Nephron (organoid): ENCODE data around the gene MTLN.
"Not testable (repeated sequence)": the region's sequence is repeated elsewhere in the genome, so short reads cannot be mapped to it uniquely, and the experiment has no call there.

Experiments used
- H3K27ac Mint-ChIP-seq, 3 experiments: 2 replicates each; pipeline ENCODE4 v1.8.0; 2020; ENCODE audit warnings: mixed read lengths in 3 of 3, mild to moderate bottlenecking in 2 of 3, moderate library complexity in 1 of 3
- H3K27me3 Mint-ChIP-seq: 2 replicates; pipeline ENCODE4 v1.8.0; 2021; ENCODE audit warnings: low read depth, mild to moderate bottlenecking, moderate library complexity, mixed read lengths
- H3K36me3 Mint-ChIP-seq: 2 replicates; pipeline ENCODE4 v1.8.0; 2020; ENCODE audit warnings: low read depth, mixed read lengths
- H3K4me1 Mint-ChIP-seq: 2 replicates; pipeline ENCODE4 v1.8.0; 2020; ENCODE audit warnings: mixed read lengths
- H3K4me3 Mint-ChIP-seq, 3 experiments: 2 replicates each; pipeline ENCODE4 v1.8.0; 2020; ENCODE audit warnings: mild to moderate bottlenecking in 3 of 3, mixed read lengths in 3 of 3, moderate library complexity in 2 of 3
- H3K9me3 Mint-ChIP-seq: 2 replicates; pipeline ENCODE4 v1.8.0; 2020; ENCODE audit warnings: mixed read lengths
- TF ChIP-seq, protein P1 (sequence below), 3 experiments: fragments of 200-600 bp; sonication (generic); IDR thresholded peaks; one replicate each; pipeline ENCODE4 v1.5.0; 2021; ENCODE audit warnings: antibody characterized with exemption in 3 of 3; ENCODE audit not compliant: unreplicated experiment in 3 of 3

MTLN gene

GRCh38 chr2:110211938-110212858 is at the start of gene MTLN:
MTLN (minus strand) TSS chr2:110212547; CDS start chr2:110212525, 22 bp downstream.
- Mint-ChIP-seq H3K4me1 (no peaks in the 10 kb centered on the region), H3K4me3 (peak within 1 kb of the TSS; percentile 88 to 95 (median 95)), H3K9me3 (peaks cover 6% of the 10 kb centered on the region), H3K27ac (peak within 1 kb of the TSS; percentile 89 to 92 (median 92)), H3K27me3 (peaks cover 9% of the 10 kb centered on the region), H3K36me3 (no peaks in the 10 kb centered on the region)
- TF ChIP-seq, protein P1, sequence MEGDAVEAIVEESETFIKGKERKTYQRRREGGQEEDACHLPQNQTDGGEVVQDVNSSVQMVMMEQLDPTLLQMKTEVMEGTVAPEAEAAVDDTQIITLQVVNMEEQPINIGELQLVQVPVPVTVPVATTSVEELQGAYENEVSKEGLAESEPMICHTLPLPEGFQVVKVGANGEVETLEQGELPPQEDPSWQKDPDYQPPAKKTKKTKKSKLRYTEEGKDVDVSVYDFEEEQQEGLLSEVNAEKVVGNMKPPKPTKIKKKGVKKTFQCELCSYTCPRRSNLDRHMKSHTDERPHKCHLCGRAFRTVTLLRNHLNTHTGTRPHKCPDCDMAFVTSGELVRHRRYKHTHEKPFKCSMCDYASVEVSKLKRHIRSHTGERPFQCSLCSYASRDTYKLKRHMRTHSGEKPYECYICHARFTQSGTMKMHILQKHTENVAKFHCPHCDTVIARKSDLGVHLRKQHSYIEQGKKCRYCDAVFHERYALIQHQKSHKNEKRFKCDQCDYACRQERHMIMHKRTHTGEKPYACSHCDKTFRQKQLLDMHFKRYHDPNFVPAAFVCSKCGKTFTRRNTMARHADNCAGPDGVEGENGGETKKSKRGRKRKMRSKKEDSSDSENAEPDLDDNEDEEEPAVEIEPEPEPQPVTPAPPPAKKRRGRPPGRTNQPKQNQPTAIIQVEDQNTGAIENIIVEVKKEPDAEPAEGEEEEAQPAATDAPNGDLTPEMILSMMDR (IDR thresholded peaks at IDR 0.05; ENCODE audit: unreplicated experiment in 3 of 3) = no peak

DNA sequence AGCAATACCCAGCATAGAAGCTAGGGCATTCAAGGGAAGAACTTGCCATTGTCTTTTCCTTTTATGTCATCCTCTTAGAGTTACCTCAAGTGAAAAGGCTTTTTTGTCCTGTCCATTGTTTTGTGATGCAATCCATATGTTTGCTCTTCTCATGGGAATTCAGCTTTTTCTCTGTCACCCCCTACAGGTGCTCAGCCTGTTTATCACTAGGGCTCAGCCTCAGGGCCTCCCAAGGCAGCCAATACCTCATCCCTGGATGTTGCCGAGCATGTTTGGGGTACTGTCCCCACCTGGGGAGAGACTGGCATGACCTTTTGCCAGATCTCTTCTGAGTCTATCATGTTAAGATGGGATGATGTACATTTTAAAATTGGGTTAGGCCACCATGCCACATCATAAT is 49.6 kb upstream of the MTLN start:
- H3K27me3 Mint-ChIP-seq, H3K36me3 Mint-ChIP-seq, H3K4me3 Mint-ChIP-seq, H3K27ac Mint-ChIP-seq, H3K9me3 Mint-ChIP-seq, H3K4me1 Mint-ChIP-seq: not testable (repeated sequence)

- not testable (repeated sequence) for H3K27ac Mint-ChIP-seq, H3K4me1 Mint-ChIP-seq, H3K36me3 Mint-ChIP-seq, H3K9me3 Mint-ChIP-seq, H3K4me3 Mint-ChIP-seq, H3K27me3 Mint-ChIP-seq
These were observed 35.9 kb upstream of the MTLN start for GRCh38 chr2:110248081-110248795.

- H3K4me1 Mint-ChIP-seq, H3K27ac Mint-ChIP-seq, H3K4me3 Mint-ChIP-seq, H3K27me3 Mint-ChIP-seq, H3K36me3 Mint-ChIP-seq, H3K9me3 Mint-ChIP-seq: not testable (repeated sequence)
These were observed 33.4 kb upstream of the MTLN start for GRCh38 chr2:110245488-110246435.

DNA sequence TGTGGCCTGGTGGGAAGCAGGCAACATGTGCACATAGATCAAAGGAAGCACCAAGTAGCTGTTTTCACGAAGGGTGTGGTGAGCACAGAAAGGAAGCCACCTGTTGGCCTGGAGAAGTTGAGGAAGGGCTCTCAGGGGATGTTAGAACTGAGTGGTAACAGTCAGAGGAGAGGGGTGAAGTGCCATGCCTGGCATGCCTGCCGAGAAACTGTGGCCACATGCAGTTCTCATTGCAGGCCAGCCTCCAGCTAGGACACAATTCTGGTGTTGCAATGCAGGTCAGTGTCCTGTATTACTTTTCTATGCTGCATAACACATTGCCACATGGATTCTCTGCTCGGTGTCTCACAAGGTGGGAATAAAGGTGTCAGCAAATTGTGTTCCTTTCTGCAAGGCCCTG is 30.9 kb upstream of the MTLN start:
- not testable (repeated sequence) for H3K4me1 Mint-ChIP-seq, H3K36me3 Mint-ChIP-seq, H3K4me3 Mint-ChIP-seq, H3K9me3 Mint-ChIP-seq, H3K27me3 Mint-ChIP-seq, H3K27ac Mint-ChIP-seq

DNA sequence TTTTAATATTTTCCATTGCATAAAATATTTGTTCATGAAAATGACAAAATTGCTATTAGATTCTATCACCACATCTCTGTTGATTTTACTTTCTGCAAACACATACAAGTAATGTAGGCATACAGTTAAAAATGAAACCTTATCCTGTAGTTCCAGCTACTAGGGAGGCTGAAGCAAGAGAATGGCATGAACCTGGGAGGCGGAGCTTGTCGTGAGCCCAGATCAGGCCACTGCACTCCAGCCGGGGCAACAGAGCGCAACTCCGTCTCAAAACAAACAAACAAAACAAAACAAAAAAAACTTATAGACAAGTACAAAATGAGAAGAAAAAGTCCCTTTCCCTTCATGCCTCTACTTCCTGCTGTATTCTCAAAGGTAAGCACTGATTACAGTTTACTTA is 22.2 kb upstream of the MTLN start:
- not testable (repeated sequence) for H3K4me1 Mint-ChIP-seq, H3K27me3 Mint-ChIP-seq, H3K4me3 Mint-ChIP-seq, H3K36me3 Mint-ChIP-seq, H3K27ac Mint-ChIP-seq, H3K9me3 Mint-ChIP-seq

GRCh38 chr2:110229886-110230285 is 17.5 kb upstream of the MTLN start:
- peaks cover 12% of the 10 kb centered on the region for H3K27me3 Mint-ChIP-seq
- not testable (repeated sequence) for H3K36me3 Mint-ChIP-seq, H3K4me3 Mint-ChIP-seq, H3K27ac Mint-ChIP-seq, H3K4me1 Mint-ChIP-seq, H3K9me3 Mint-ChIP-seq

- not testable (repeated sequence) for H3K36me3 Mint-ChIP-seq, H3K27ac Mint-ChIP-seq, H3K4me3 Mint-ChIP-seq, H3K4me1 Mint-ChIP-seq
- H3K9me3 Mint-ChIP-seq = peaks cover 12% of the 10 kb centered on the region
- H3K27me3 Mint-ChIP-seq = peaks cover 25% of the 10 kb centered on the region
These were observed 10.3 kb upstream of the MTLN start for GRCh38 chr2:110222626-110223025.

- Mint-ChIP-seq H3K4me3 (no peak overlapping the region), H3K27ac (no peak overlapping the region), H3K36me3 (no peaks in the 10 kb centered on the region), H3K27me3 (peaks cover 23% of the 10 kb centered on the region), H3K9me3 (peaks cover 12% of the 10 kb centered on the region), H3K4me1 (no peaks in the 10 kb centered on the region)
- TF ChIP-seq, protein P1 (IDR thresholded peaks at IDR 0.05; ENCODE audit: unreplicated experiment in 3 of 3) = no peak
These were observed 9.6 kb upstream of the MTLN start for GRCh38 chr2:110221938-110222337.
